CD4-positive, alpha-beta T cell treated with Interleukin-2 at 100 ng/mL for 4 hours (primary cell): Measurements from ENCODE around the gene NUP54.

ENCODE experiments used
- DNase-seq: peaks from one replicate; pipeline ENCODE4 v3.0.0-alpha.2; 2020; ENCODE audit warnings: low spot score

The NUP54 gene

DNA sequence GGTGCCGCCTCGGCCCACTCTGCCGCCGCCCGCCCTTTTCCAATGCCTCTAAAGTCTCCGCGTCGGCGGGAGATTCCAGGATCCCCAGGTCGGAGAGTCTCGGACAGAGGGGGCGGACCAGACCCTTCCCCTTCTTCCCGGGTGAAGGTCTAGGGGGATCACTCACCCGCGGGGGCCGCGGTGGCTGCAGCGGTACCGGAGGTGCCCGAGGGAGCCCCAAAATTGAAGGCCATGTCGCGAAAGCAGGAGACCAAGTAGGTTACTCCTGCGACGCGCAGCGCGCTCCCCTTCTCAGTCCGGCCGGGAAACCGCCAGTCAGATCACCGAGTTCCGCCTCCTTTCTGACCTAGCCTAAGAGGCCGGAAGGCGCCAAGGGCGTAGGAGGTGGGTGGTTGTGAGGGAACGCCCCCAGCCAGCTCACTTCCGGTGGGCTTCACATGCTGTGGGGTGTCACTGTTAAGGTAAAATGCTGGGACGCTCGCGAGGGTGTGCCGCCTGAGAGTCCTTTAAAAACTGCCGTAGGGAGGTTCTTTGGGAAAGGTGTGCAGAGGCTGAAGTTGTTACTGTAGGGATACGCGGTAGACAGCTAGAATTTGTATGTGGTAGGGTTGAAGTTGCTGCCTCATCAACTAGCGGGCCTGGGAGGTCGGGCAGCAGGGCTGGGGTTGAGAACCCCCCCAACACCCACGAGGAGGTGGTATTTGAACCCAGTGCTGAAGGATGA, at the start of gene NUP54:
NUP54 (minus strand) TSS at position 256 of the 724 bp plus-strand sequence; CDS start at position 233, 23 bp downstream.
- DNase-seq, result peak; percentile 96

- no peak for DNase-seq
These were observed 49.0 kb upstream of the NUP54 start for GRCh38 chr4:76197031-76197743.

DNA sequence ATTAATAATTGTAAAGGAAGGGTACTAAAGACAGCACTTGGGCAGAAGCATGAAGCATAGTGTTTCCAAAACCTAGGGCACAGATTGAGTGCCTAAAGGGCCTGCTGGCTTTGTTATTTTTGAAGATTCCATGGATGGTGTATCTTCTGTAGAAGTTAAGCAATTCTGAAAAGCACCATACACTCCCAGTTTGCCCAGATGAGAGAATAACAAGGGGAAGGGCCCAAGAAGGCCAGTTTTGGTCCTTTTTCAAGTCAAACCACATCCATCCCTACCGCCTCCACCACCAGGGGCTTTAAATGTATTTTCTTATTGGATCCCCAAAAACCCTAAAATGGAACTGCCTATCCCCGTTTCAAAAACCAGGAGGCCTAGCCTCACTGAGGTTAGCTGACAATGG, 48.2 kb upstream of the NUP54 start:
- no peak for DNase-seq

GRCh38 chr4:76195326-76195725, 47.1 kb upstream of the NUP54 start:
- no peak for DNase-seq

DNA sequence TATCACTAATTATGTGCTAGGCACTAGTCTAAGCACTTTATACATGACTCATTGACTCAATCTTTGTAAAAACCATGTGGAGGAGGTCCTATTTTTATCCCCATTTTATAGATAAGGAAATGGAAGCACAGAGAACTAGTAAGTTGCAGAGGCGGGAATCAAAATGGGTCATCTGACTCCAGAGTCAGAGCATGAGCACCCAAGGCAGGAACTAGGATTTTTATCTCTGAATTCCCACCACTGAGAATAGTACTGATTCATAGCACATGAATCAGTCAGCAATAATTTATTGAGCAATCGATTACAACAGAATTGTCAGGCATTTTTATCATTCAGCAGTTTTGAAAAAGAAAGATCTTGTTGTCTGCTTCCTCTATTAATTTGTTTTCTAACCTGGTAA, 46.1 kb upstream of the NUP54 start:
- DNase-seq, result no peak

DNA sequence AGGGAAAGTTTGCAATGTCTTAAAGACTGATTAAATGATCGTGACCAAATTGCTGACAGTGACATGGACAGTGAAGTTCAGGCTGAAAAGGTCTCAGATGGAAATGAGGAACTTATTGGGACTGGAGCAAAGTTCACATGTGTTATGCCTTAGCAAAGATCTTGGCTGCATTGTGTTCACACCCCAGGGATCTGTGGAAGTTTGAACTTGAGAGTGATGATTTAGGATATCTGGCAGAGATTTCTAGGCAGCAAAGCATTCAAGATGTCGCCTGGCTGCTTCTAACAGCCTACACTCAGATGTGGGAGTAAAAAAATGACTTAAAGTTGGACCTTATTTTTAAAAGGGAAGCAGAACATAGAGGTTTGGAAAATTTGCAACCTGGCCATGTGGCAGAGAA, 44.0 kb upstream of the NUP54 start:
- DNase-seq, result no peak

- no peak for DNase-seq
These were observed 40.4 kb upstream of the NUP54 start for GRCh38 chr4:76188557-76188956.

DNA sequence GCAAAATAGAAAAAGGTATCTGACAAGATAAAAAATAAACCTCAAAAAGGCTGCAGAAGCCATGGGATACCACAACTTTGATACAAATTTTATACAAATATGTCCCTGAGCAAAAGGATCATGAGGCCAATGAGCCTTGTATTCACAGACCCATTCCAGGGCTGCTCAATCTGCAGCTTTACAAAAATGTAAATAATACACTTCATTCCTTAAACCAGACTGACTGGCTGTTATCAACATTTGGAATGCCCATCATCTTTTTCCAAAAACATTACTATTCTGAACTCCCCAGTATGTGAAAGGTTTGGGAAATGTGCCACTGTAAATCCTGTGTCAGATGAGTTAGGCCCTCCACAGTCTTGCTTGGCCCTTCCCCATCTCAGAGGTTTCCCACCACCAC, 40.0 kb upstream of the NUP54 start:
- no peak for DNase-seq

DNA sequence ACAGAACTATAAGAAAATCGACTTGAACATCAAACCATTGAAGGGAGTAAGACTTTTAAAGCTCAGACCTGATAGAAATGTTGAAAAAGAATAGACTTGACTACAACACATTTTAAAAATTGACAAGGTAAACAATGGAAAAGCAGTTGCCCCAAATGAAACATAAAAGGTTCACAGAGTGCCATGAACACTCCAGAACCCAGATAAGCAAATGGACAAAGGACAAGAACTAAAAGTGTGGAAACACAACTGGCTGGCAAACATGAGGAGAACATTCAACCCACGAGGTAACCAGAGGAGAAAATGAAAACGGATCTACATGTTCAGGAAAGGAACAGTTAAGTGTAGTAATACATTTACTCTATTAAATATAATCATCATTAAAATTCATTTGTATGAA, 39.0 kb upstream of the NUP54 start:
- no peak for DNase-seq

DNA sequence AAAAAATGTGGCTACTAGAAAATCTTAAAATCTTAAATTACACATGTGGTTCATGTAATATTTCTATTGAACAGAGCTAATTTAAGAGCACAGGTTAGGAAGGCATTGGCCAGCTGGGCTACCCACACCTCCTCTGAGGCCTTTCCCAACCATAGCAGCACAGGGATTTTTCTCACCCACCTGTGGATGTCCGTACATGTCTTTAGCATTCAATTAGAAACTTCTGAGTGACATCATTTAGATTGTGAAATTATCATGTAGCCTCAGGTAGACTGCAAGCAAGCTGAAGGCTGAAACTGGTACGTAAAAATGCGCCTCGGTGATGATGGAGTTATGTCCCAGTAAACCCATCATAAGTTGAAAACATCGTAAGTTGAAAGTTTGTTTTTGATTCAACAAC, 34.3 kb upstream of the NUP54 start:
- DNase-seq, result no peak

- peak; percentile 83 for DNase-seq
These were observed 31.5 kb upstream of the NUP54 start for GRCh38 chr4:76179398-76180318.

GRCh38 chr4:76178296-76178695, 30.1 kb upstream of the NUP54 start:
- DNase-seq, result no peak

DNA sequence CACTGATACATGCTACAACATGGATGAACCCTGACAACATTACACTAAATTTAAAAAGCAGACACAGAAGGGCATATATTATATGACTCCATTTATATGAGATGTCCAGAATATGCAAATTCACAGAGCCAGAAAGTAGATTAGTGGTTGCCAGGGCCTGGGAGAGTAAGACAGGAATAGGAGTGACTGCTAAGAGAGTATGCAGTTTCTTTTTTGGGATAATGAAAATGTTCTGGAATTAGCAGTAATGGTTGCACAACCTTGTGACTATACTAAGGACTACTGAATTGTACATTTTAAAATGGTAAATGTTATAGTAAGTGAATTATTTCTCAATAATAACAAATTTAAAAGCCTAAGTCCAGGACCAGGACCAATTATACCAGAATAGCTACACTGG, 29.5 kb upstream of the NUP54 start:
- no peak for DNase-seq

DNA sequence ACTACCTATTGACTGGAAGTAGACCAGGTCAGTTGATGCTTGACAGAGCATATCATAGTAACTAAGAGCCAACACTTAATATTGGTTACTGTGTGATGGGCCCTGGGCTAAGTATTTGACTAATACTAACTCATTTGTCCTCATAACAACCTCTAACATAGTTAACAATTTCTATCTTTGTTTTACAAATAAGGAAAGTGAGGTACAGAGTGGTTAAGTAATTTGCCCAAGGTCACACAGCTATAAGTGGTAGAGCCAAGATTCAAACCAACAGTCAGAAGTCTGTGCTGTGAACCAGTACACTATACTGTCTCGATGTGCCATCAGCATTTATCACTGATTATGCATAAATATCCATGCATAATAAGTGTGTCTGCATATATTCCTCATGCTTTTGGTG, 27.1 kb upstream of the NUP54 start:
- DNase-seq, result no peak

- DNase-seq, result no peak
These were observed 26.0 kb upstream of the NUP54 start for GRCh38 chr4:76174216-76174615.

DNA sequence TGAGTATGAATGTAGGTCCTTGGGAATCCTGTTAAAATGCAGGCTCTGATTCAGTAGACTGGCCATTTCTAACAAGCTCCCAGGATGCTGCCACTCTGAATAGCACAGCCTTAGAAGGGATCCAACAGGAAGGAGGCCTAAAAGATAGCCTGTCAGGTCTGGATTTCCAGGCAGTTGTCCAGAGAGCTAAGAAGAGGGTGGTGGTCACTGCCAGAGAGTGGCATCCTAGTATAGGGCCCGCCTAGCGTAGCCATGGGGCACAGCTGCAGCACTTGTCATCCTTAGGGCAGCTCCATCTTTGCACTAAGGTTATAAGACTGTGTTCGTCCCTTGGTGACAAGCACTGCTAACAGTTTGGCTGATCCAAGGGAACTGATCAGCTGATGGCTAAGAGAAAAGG, 20.5 kb upstream of the NUP54 start:
- DNase-seq, result no peak

DNA sequence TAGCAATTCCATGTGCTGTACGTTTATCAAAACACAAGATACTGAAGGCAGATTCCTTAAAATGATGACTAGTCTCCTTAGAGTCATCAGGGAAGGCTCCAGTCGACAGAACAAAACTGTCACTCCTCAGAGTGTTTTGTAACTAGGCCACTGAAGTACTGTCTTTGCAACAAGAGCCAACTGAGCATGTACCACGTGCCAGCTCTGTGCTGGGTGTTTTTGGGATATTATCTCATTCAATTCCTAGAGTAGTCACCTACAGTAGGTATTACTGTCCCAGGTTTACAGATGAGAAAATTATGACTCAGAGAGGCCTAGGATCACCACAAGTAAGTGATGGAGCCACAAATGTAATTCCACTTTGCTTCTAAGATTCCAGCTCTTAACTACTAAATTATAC, 18.3 kb upstream of the NUP54 start:
- no peak for DNase-seq

DNA sequence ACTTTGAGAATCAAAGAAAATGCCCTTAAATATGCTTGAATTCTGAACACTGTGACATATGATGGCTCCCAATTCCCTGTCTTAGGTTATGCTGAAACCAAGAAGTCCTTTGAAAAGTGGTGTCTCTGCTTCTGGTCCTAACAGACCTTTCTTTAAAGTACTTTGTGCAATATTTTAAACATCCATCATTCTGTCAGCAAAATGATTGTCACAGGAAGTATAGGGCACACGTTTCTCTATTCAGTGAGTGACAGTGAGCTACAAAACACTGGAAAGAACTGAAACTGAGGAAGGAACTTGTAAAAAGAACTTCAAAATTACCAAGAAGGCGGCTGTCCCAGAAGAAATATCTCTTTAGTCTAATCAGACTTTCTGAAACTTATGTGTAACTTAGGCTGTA, 12.2 kb upstream of the NUP54 start:
- no peak for DNase-seq

- no peak for DNase-seq
These were observed 8.4 kb upstream of the NUP54 start for GRCh38 chr4:76156635-76157034.

DNA sequence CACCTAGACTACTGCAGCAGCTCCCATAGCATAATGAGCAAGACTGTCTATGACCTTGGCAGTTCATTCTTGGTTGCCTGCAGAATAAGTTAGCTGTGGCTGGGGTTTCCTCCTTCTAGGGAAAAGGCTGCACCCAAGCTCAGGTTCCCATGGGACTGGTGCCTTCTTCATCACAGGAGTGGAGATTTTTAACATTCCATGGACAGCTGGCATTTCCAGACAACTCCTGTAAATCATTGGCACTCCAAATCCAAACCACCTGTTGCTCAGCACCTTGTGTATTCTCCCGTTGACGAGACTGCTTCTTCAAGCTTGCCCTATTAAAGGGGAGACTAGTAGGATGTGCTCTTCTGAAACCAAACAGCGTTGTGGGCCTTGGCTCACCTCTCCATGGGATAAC, 7.8 kb upstream of the NUP54 start:
- DNase-seq, result no peak

DNA sequence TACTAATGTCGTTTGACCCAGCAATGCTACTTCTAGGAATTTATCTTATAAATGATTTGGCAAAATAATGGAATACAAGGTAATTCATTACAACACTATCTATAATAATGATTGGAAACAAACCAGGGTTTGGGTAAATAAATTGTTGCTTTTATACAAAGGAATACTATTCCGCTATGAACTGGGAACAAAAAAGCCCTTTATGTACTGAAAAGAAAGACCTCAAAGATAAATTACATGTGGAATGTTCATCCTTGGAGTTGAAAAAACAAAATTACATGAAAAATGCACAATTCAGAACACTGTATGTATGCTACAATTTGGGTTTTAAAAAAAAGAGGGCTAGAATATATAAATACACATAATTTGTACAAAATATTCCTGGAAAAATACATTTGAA, 5.2 kb upstream of the NUP54 start:
- no peak for DNase-seq

DNA sequence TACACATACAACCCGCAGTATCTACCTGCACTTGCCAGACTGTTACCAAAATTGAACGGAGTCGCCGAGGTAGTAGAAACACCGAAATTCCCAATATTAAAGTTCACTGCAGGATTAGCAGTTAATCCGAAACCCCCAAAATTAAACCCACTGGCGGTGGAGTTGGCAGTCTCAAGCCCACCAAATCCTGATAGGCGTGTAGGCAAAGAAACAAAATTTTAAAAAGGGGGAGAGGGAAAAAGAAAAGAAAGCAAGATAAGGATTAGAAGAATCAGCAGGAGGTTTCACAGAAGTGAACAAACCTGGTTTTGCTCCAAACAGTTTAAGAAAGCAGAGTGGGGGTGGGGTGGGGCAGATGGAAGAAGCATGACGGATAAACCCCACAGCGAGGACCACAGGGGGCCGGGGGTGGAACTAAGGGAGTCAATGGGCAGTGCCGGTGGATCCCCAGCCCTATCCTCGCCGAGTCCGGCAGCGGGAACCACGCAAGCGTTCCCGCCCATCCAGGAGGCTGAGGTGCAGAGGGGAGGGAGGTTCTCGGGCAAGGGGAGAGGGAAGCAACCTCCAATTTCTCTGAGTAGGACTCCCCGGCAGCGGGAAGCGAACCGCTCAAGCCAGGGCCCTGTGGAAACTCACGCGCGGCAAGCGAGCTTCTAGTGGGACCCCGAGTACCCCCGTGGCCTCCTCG, 599 bp downstream of the NUP54 start:
- DNase-seq, result peak; percentile 10
